Neural progenitor cell (in vitro differentiated cells): Measurements from ENCODE around the gene PNLDC1. TPM values are rescaled to one million over a fixed set of nuclear protein-coding genes. Genes with fewer than 3 reads are reported as not detected.

Source experiments
- DNase-seq: peaks from one replicate; pipeline ENCODE4 v3.0.0-alpha.2; 2016; ENCODE audit warnings: low spot score
- H2AFZ ChIP-seq: fragments of 200-600 bp; sonication (generic); replicated peaks from 2 replicates; pipeline ENCODE4 v1.6.1; 2016; ENCODE audit warnings: antibody characterized with exemption
- H3F3A ChIP-seq: fragments of 200-600 bp; sonication (generic); 2 replicates; pipeline ENCODE4 v1.6.1; 2016; ENCODE audit warnings: antibody characterized with exemption, low read depth
- H3K27ac ChIP-seq: fragments of 200-600 bp; sonication (generic); 2 replicates; pipeline ENCODE4 v1.5.1; 2016; ENCODE audit warnings: mild to moderate bottlenecking
- H3K27me3 ChIP-seq: fragments of 200-600 bp; sonication (generic); 2 replicates; pipeline ENCODE4 v1.6.1; 2016; ENCODE audit warnings: mild to moderate bottlenecking, moderate library complexity
- H3K36me3 ChIP-seq: fragments of 200-600 bp; sonication (generic); 2 replicates; pipeline ENCODE4 v1.5.1; 2016
- H3K4me1 ChIP-seq: fragments of 200-600 bp; sonication (generic); 2 replicates; pipeline ENCODE4 v1.6.1; 2016; ENCODE audit warnings: mixed run types
- H3K4me2 ChIP-seq: fragments of 200-600 bp; sonication (generic); 2 replicates; pipeline ENCODE4 v1.6.1; 2016
- H3K4me3 ChIP-seq: fragments of 200-600 bp; sonication (generic); 2 replicates; pipeline ENCODE4 v1.5.1; 2016
- H3K79me2 ChIP-seq: fragments of 200-600 bp; sonication (generic); 2 replicates; pipeline ENCODE4 v1.6.1; 2016; ENCODE audit warnings: low read depth
- H3K9ac ChIP-seq: fragments of 200-600 bp; sonication (generic); 2 replicates; pipeline ENCODE4 v1.6.1; 2016
- H3K9me3 ChIP-seq: fragments of 200-600 bp; sonication (generic); 2 replicates; pipeline ENCODE4 v1.5.1; 2016; ENCODE audit warnings: low read depth
- H4K20me1 ChIP-seq: fragments of 200-600 bp; sonication (generic); 2 replicates; pipeline ENCODE4 v1.6.1; 2016; ENCODE audit warnings: low read depth
- H3K27ac Mint-ChIP-seq: 3 replicates; pipeline ENCODE4 v1.8.0; 2021; ENCODE audit warnings: mixed read lengths
- H3K27me3 Mint-ChIP-seq: 2 replicates; pipeline ENCODE4 v1.8.0; 2022; ENCODE audit warnings: low read depth, mild to moderate bottlenecking, inconsistent platforms, moderate library complexity, mixed read lengths; ENCODE audit not compliant: insufficient read depth
- H3K36me3 Mint-ChIP-seq: 3 replicates; pipeline ENCODE4 v1.8.0; 2021; ENCODE audit warnings: mixed read lengths
- H3K4me1 Mint-ChIP-seq: 3 replicates; pipeline ENCODE4 v1.8.0; 2021; ENCODE audit warnings: mixed read lengths
- H3K4me3 Mint-ChIP-seq: 3 replicates; pipeline ENCODE4 v1.8.0; 2021; ENCODE audit warnings: mild to moderate bottlenecking, moderate library complexity, mixed read lengths
- H3K9me3 Mint-ChIP-seq: 3 replicates; pipeline ENCODE4 v1.8.0; 2020; ENCODE audit warnings: mixed read lengths
- CTCF ChIP-seq: fragments of 200-600 bp; sonication (generic); IDR thresholded peaks from 2 replicates; pipeline ENCODE4 v1.5.1; 2017; ENCODE audit warnings: antibody characterized with exemption, mild to moderate bottlenecking
- EZH2 ChIP-seq: fragments of 200-600 bp; sonication (generic); IDR thresholded peaks from 2 replicates; pipeline ENCODE4 v1.6.1; 2017; ENCODE audit warnings: antibody characterized with exemption, mild to moderate bottlenecking, moderate library complexity
- EZH2phosphoT487 ChIP-seq: fragments of 200-600 bp; sonication (generic); IDR thresholded peaks from 2 replicates; pipeline ENCODE4 v1.6.1; 2017; ENCODE audit warnings: antibody characterized with exemption
- total RNA-seq: library from RNA; depleted of rRNA; stranded (reverse); fragments of >200 nt; gene quantifications from 2 replicates; pipeline ENCODE4 v1.2.3, GENCODE V29; 2015; ENCODE audit warnings: low replicate concordance

Gene PNLDC1
- total RNA-seq, 1 donor from 2014 or later: not detected

DNA sequence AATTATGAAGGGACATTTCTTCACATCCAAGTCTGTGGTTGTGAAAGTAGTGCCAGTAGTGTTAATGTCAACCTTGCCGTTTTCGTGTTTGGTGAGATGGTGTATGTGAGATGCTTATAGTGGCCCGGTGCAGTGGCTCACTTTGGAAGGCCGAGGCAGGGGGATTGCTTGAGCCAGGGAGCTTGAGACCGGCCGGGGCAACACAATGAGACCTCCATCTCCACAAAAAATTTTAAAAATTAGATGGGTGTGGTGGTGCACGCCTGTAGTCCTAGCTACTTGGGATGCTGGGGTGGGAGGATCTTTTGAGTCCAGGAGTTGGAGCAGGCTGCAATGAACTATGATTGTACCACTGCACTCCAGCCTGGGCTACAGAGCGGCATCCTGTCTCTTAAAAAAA lies 37.4 kb downstream of the PNLDC1 start:
- H3K27ac ChIP-seq: no peak overlapping the region
- no peak overlapping the region for H3K4me3 ChIP-seq
- no peak overlapping the region for H2AFZ ChIP-seq
- no peaks in the 10 kb centered on the region for H3K4me1 Mint-ChIP-seq
- DNase-seq: no peak
- no peaks in the 10 kb centered on the region for H3K36me3 ChIP-seq
- H3K4me1 ChIP-seq: no peaks in the 10 kb centered on the region
- no peaks in the 10 kb centered on the region for H4K20me1 ChIP-seq
- no peak overlapping the region for H3K4me3 Mint-ChIP-seq
- H3K9ac ChIP-seq: no peak overlapping the region
- no peaks in the 10 kb centered on the region for H3K9me3 ChIP-seq
- no peak for TF ChIP-seq EZH2phosphoT487
- no peak for TF ChIP-seq CTCF
- TF ChIP-seq EZH2: no peak
- no peak overlapping the region for H3K27ac Mint-ChIP-seq
- no peaks in the 10 kb centered on the region for H3K9me3 Mint-ChIP-seq
- no peaks in the 10 kb centered on the region for H3K36me3 Mint-ChIP-seq
- peaks cover 5% of the 10 kb centered on the region for H3K27me3 Mint-ChIP-seq
- no peaks in the 10 kb centered on the region for H3K79me2 ChIP-seq
- no peak overlapping the region for H3K4me2 ChIP-seq
- H3K27me3 ChIP-seq: no peaks in the 10 kb centered on the region
- no peaks in the 10 kb centered on the region for H3F3A ChIP-seq

GRCh38 chr6:159838020-159838744 lies 38.1 kb downstream of the PNLDC1 start:
- Mint-ChIP-seq H3K27ac (no peak overlapping the region), H3K4me3 (no peak overlapping the region), H3K4me1 (no peaks in the 10 kb centered on the region), H3K36me3 (no peaks in the 10 kb centered on the region), H3K9me3 (no peaks in the 10 kb centered on the region), H3K27me3 (peaks cover 5% of the 10 kb centered on the region)
- H3K36me3 ChIP-seq: no peaks in the 10 kb centered on the region
- no peaks in the 10 kb centered on the region for H3K4me1 ChIP-seq
- no peak overlapping the region for H2AFZ ChIP-seq
- no peak overlapping the region for H3K4me2 ChIP-seq
- no peak overlapping the region for H3K27ac ChIP-seq
- H3F3A ChIP-seq: no peaks in the 10 kb centered on the region
- DNase-seq: no peak
- no peaks in the 10 kb centered on the region for H3K9me3 ChIP-seq
- no peaks in the 10 kb centered on the region for H3K79me2 ChIP-seq
- H3K4me3 ChIP-seq: no peak overlapping the region
- no peaks in the 10 kb centered on the region for H4K20me1 ChIP-seq
- H3K9ac ChIP-seq: no peak overlapping the region
- no peaks in the 10 kb centered on the region for H3K27me3 ChIP-seq
- TF ChIP-seq EZH2phosphoT487: no peak
- no peak for TF ChIP-seq CTCF
- no peak for TF ChIP-seq EZH2

DNA sequence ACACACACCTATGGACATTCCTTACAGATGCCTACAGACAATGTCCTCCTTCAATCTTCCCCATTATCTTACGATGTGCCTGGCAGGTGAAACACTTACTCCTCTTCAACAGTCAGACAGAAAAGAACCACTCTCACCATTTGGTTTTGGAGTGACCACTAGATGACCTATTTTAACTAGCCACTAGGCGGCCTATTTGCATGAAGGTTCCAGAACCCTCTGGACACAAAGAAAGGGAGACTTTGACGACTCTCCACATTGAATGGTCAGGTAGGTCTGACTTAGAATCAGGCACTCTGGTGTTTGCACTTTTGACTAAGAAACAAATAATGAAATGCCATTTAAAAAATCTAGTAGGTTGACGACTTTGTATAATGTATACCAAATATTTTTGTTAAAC lies 42.0 kb downstream of the PNLDC1 start:
- Histone ChIP-seq H3K4me2 (no peak overlapping the region), H4K20me1 (no peaks in the 10 kb centered on the region), H3K9me3 (no peaks in the 10 kb centered on the region), H2AFZ (peak overlapping the region; percentile 17), H3K36me3 (no peaks in the 10 kb centered on the region), H3K79me2 (no peaks in the 10 kb centered on the region), H3K27ac (no peak overlapping the region), H3F3A (no peaks in the 10 kb centered on the region), H3K4me1 (no peaks in the 10 kb centered on the region), H3K27me3 (no peaks in the 10 kb centered on the region), H3K9ac (no peak overlapping the region), H3K4me3 (no peak overlapping the region)
- no peak overlapping the region for H3K4me3 Mint-ChIP-seq
- H3K4me1 Mint-ChIP-seq: no peaks in the 10 kb centered on the region
- DNase-seq: peak; percentile 28
- peaks cover 9% of the 10 kb centered on the region for H3K27me3 Mint-ChIP-seq
- peak; percentile 49 for TF ChIP-seq CTCF
- TF ChIP-seq EZH2phosphoT487: no peak
- no peak overlapping the region for H3K27ac Mint-ChIP-seq
- H3K9me3 Mint-ChIP-seq: no peaks in the 10 kb centered on the region
- no peaks in the 10 kb centered on the region for H3K36me3 Mint-ChIP-seq
